ENCODE results near the gene CGB8.

DNA sequence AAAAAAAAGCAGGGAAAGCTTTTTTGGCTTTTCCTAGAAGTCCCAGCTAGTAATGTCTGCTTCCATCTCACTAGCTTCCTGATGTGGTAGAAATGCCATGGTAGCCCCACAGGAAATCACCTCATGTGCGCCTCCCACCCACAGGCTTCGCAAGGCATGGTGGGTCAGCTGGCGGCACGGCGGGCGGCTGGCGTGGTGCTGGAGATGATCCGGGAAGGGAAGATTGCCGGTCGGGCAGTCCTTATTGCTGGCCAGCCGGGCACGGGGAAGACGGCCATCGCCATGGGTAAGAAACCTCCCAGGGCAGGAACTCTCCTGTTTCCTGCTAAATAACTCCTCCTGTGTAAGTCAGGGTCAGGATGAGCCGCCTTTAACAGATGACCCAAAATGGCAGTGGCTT, 44.8 kb downstream of the CGB8 start:
- TF ChIP-seq, protein P1, sequence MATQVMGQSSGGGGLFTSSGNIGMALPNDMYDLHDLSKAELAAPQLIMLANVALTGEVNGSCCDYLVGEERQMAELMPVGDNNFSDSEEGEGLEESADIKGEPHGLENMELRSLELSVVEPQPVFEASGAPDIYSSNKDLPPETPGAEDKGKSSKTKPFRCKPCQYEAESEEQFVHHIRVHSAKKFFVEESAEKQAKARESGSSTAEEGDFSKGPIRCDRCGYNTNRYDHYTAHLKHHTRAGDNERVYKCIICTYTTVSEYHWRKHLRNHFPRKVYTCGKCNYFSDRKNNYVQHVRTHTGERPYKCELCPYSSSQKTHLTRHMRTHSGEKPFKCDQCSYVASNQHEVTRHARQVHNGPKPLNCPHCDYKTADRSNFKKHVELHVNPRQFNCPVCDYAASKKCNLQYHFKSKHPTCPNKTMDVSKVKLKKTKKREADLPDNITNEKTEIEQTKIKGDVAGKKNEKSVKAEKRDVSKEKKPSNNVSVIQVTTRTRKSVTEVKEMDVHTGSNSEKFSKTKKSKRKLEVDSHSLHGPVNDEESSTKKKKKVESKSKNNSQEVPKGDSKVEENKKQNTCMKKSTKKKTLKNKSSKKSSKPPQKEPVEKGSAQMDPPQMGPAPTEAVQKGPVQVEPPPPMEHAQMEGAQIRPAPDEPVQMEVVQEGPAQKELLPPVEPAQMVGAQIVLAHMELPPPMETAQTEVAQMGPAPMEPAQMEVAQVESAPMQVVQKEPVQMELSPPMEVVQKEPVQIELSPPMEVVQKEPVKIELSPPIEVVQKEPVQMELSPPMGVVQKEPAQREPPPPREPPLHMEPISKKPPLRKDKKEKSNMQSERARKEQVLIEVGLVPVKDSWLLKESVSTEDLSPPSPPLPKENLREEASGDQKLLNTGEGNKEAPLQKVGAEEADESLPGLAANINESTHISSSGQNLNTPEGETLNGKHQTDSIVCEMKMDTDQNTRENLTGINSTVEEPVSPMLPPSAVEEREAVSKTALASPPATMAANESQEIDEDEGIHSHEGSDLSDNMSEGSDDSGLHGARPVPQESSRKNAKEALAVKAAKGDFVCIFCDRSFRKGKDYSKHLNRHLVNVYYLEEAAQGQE (IDR thresholded peaks at IDR 0.05; ENCODE audit: unreplicated experiment) = no peak
- TF ChIP-seq POLR2AphosphoS5 (IDR thresholded peaks at IDR 0.05; ENCODE audit: low read depth) = no peak
